HL-60 (cell line): ENCODE results near the gene RTN4.

ENCODE experiments used
- CTCF ChIP-seq: IDR thresholded peaks from one replicate; pipeline ENCODE4 v1.5.1; 2011; ENCODE audit warnings: low read length, control low read depth, inconsistent platforms; ENCODE audit not compliant: insufficient read depth
- SPI1 ChIP-seq: IDR thresholded peaks from 2 replicates; pipeline ENCODE4 v1.6.1; 2012; ENCODE audit warnings: low read depth, mild to moderate bottlenecking, borderline replicate concordance

DNA sequence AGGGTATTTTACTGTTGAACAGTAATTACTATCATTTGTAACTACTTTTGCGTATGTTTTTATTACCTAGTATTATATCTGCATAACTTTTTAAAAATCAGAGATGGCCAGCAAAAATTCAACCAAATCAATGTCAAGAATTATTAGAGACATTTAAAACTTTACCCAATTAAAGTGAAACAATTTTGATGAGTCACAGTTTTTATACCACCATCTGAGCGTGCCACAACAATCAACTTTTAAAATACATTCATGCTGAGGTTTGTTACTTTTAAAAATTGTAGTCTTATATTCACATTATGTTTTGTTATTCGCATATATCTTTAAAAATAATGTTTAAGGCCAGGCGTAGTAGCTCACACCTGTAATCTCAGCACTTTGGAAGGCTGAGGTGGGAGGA is 114.9 kb downstream of the RTN4 start:
- TF ChIP-seq CTCF (no peak), SPI1 (no peak)
